NT2/D1 (cell line): ENCODE data around the gene TRIM50.
"Not testable (repeated sequence)": the region's sequence is repeated elsewhere in the genome, so short reads cannot be mapped to it uniquely, and the experiment has no call there.

Experiments
- SUZ12 ChIP-seq: IDR thresholded peaks from 2 replicates; pipeline ENCODE4 v1.6.1; 2011; ENCODE audit not compliant: insufficient read length, insufficient read depth; ENCODE audit errors: extremely low read depth
- YY1 ChIP-seq: IDR thresholded peaks from 2 replicates; pipeline ENCODE4 v1.6.1; 2011; ENCODE audit not compliant: insufficient read length, insufficient read depth

GRCh38 chr7:73302846-73303245 is 25.0 kb downstream of the TRIM50 start:
- not testable (repeated sequence) for TF ChIP-seq SUZ12, YY1
